H1 (cell line): ENCODE results near the gene MFNG. TPM values are rescaled to one million over a fixed set of nuclear protein-coding genes. Genes with fewer than 3 reads are reported as not detected.

ENCODE experiments used
- RXRA ChIP-seq: IDR thresholded peaks from 2 replicates; pipeline ENCODE4 v1.6.1; 2011; ENCODE audit warnings: low read depth, mild to moderate bottlenecking, low read length, moderate library complexity; ENCODE audit not compliant: insufficient read depth
- SIRT6 ChIP-seq: IDR thresholded peaks from one replicate; pipeline ENCODE4 v1.7.1; 2012; ENCODE audit warnings: low read length, inconsistent platforms
- polyA plus RNA-seq, 7 experiments: library from polyadenylated mRNA; depleted of rRNA in 3 of 7; stranded (reverse) in 5 of 7; unstranded in 2 of 7; fragments of >200 nt in 5 of 7; fragments of 200-250 nt in 2 of 7; gene quantifications; 1 replicate in 5 of 7; 2 replicates in 1 of 7; 4 replicates in 1 of 7; pipeline versions ENCODE4 v1.2.1 to v1.2.3, GENCODE V29; 2011 to 2013; ENCODE audit warnings: missing spikeins in 2 of 7, mixed read lengths in 2 of 7
- total RNA-seq: library from RNA; stranded (reverse); fragmentation: NEBNext Ultra II Directional; extraction: Animal tissue kit (Norgen Biotek cat#: 25700); gene quantifications from 2 replicates; pipeline ENCODE4 v1.2.1, GENCODE V29; 2021

The MFNG gene
- total and polyA plus RNA-seq, 2 of the 8 experiments (the other 6 are each of a cell fraction or from before 2014, with no cell fraction given), result 1.7 to 5.5 TPM

DNA sequence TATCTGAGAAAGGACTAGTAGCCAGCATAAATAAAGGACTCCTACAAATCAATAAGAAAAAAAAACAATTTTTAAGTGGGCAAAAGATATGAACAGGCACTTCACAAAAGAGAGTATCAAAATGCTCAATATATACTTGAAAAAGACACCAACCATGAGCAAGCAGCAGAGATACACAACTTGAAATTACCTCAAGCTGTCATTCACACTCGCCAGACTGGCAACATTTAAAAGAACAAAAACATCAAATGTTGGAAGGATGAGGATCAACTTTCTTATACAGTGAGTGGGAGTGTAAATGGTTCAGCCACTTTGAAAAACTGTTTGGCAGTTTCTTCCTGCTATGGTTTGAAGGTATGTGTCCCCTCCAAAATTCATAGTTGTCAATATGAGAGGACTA lies 35.0 kb downstream of the MFNG start (continued):
- TF ChIP-seq RXRA, result no peak
- TF ChIP-seq SIRT6, result no peak
